LNCAP (cell line): ENCODE data around the gene UNC13B.

Experiments used
- CTCF ChIP-seq: fragments of 450-650 bp; IDR thresholded peaks from 2 replicates; pipeline ENCODE4 v1.5.1; 2017; ENCODE audit warnings: mild to moderate bottlenecking

Gene UNC13B

DNA sequence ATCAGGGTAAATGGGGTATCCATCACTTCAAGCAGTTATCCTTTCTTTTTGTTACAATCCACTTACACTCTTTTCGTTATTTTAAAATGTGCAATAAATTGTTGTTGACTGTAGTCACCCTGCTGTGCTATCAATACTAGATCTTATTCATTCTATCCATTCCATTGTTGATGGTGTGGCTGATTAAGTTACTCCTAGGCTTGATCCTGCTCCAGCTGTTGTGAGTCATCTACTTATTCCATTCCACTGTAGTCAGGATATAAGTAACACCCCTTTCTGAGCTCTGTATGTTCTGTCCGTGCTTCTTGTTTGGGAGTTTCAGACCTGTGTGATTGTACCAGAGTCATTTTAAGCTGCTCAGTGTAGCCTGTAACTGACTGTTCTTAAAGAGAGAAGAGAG, 205.6 kb downstream of the UNC13B start:
- no peak for TF ChIP-seq CTCF

- TF ChIP-seq CTCF: no peak
Measured at GRCh38 chr9:35370241-35370640, 208.4 kb downstream of the UNC13B start.

DNA sequence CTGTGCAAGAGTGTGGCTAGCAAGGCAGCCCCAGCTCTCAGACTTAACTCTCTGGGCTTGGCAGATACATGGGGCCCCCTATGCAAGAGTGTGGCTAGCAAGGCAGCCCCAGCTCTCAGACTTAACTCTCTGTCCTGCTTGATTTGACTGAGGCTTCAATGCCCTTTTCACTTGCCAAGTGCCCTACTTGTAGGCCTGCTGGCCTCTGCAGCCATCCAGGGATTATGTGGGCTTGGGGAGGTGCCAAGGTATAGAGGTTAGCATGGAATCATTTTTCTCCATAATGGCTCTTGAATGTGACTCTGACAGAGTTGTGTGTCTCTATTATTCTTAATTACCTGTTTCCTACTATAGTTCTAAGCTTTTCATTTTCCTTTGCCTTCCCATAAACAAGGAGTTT, 212.6 kb downstream of the UNC13B start:
- no peak for TF ChIP-seq CTCF

- TF ChIP-seq CTCF: no peak
Measured at GRCh38 chr9:35374910-35375309, 213.1 kb downstream of the UNC13B start.

DNA sequence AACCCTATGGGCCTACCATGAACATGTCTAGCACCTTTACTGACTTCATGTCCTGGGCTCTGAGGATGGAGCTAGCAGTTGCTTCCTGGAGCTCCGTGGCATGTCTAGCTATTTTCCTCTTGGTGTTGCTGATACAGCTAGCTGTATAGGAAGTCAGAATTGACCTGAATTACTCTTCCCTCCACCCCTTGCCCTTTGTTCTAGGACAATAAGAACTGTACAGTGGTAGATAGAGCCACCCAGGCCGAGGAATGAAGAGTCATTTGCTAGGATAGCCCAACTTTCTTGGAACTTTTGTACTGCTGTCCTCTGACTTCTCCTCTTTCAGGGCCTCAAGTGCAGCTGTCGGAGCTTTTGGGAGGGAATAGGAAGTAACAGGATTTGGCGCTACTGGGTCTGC, 218.2 kb downstream of the UNC13B start:
- TF ChIP-seq CTCF: no peak

- TF ChIP-seq CTCF: no peak
Measured at GRCh38 chr9:35380619-35381018, 218.8 kb downstream of the UNC13B start.

- no peak; the same call in 1 of the 2 replicates for TF ChIP-seq CTCF
Measured at GRCh38 chr9:35385042-35385441, 223.2 kb downstream of the UNC13B start.

DNA sequence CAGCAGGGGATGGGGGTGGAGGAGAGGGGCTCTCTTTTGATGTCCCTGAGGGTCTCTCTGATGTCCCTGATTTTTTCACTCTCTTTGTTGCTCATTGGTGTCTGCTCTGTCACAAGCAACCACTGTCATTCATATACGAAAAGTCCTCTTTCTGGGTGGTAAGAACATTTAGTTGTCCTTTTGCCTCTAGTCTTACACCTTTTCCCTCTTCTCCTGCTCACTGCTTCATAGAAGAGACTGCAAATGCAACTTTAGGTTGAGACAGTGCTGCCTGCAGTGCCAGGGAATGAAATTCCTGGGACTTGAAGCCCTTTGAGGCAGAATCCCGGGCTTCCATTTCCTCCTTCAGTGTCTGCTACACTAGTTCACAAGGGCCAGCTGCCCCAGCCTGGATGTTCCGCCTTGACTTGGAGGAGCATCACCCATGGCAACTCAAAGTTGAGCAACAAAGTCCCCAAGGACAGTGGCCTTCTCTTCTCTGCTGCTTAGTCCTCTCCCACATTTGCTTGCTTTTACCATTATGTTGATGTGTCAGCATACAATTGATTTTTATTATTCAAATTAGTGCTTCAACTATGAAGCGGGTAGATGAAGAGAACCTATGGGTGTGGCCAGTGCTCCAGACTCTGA, 233.4 kb downstream of the UNC13B start:
- no peak for TF ChIP-seq CTCF
